ENCODE results near the gene PIH1D1.
A peak's percentile ranks its signal among the peaks of the same experiment; 100 is the strongest.
"Not testable (repeated sequence)": the region's sequence is repeated elsewhere in the genome, so short reads cannot be mapped to it uniquely, and the experiment has no call there.

Gene PIH1D1

GRCh38 chr19:49475995-49476880 is 24.6 kb upstream of the PIH1D1 start:
- H3K27ac ChIP-seq (ENCODE audit: low read length): no peak overlapping the region
- no peak overlapping the region for H3K4me3 ChIP-seq (ENCODE audit: low read length)

GRCh38 chr19:49475191-49475917 is 23.7 kb upstream of the PIH1D1 start:
- H3K27ac ChIP-seq (ENCODE audit: low read length): no peak overlapping the region
- peaks cover 1% of the 10 kb centered on the region for H3K36me3 ChIP-seq (ENCODE audit: control insufficient read depth, low read depth, low read length)
- peaks cover 3% of the 10 kb centered on the region for H3K4me1 ChIP-seq (ENCODE audit: control insufficient read depth, low read depth, low read length)
- no peak overlapping the region for H3K9ac ChIP-seq (ENCODE audit: low read length)
- H3K9me3 ChIP-seq (ENCODE audit: control insufficient read depth, low read depth, low read length): no peaks in the 10 kb centered on the region
- H3K27me3 ChIP-seq (ENCODE audit: control insufficient read depth, insufficient read depth, low read length): peaks cover 10% of the 10 kb centered on the region
- H3K4me3 ChIP-seq (ENCODE audit: low read length): no peak overlapping the region

More at GRCh38 chr19:49475995-49476880, 24.6 kb upstream of the PIH1D1 start:
- Histone ChIP-seq H3K9me3 (ENCODE audit: control insufficient read depth, low read depth, low read length) (no peaks in the 10 kb centered on the region), H3K4me1 (ENCODE audit: control insufficient read depth, low read depth, low read length) (peaks cover 3% of the 10 kb centered on the region), H3K27me3 (ENCODE audit: control insufficient read depth, insufficient read depth, low read length) (peaks cover 10% of the 10 kb centered on the region), H3K36me3 (ENCODE audit: control insufficient read depth, low read depth, low read length) (no peaks in the 10 kb centered on the region), H3K9ac (ENCODE audit: low read length) (no peak overlapping the region)

GRCh38 chr19:49474542-49474924 is 22.9 kb upstream of the PIH1D1 start:
- Histone ChIP-seq H3K4me3 (ENCODE audit: low read length) (no peak overlapping the region), H3K9ac (ENCODE audit: low read length) (no peak overlapping the region), H3K27me3 (ENCODE audit: control insufficient read depth, insufficient read depth, low read length) (peaks cover 10% of the 10 kb centered on the region), H3K27ac (ENCODE audit: low read length) (no peak overlapping the region), H3K9me3 (ENCODE audit: control insufficient read depth, low read depth, low read length) (no peaks in the 10 kb centered on the region), H3K36me3 (ENCODE audit: control insufficient read depth, low read depth, low read length) (peaks cover 8% of the 10 kb centered on the region), H3K4me1 (ENCODE audit: control insufficient read depth, low read depth, low read length) (peaks cover 3% of the 10 kb centered on the region)

- no peak within 1 kb of the TSS for H3K27ac ChIP-seq (ENCODE audit: low read length)
- H3K9me3 ChIP-seq (ENCODE audit: control insufficient read depth, low read depth, low read length): no peaks in the 10 kb centered on the region
- H3K4me1 ChIP-seq (ENCODE audit: control insufficient read depth, low read depth, low read length): peaks cover 3% of the 10 kb centered on the region
- no peak within 1 kb of the TSS for H3K9ac ChIP-seq (ENCODE audit: low read length)
- peak within 1 kb of the TSS; percentile 26 for H3K4me3 ChIP-seq (ENCODE audit: low read length)
- peaks cover 10% of the 10 kb centered on the region for H3K27me3 ChIP-seq (ENCODE audit: control insufficient read depth, insufficient read depth, low read length)
- peaks cover 8% of the 10 kb centered on the region for H3K36me3 ChIP-seq (ENCODE audit: control insufficient read depth, low read depth, low read length)
Observed at GRCh38 chr19:49473868-49474541, 22.4 kb upstream of the PIH1D1 start, which contains the start of gene FLT3LG. Gene FLT3LG, plus strand, starts transcription at chr19:49474215. Its CDS starts 425 bp downstream, at chr19:49474640.

GRCh38 chr19:49473501-49473867 is 21.9 kb upstream of the PIH1D1 start:
- not testable (repeated sequence) for H3K27ac ChIP-seq (ENCODE audit: low read length); H3K4me1 ChIP-seq (ENCODE audit: control insufficient read depth, low read depth, low read length); H3K27me3 ChIP-seq (ENCODE audit: control insufficient read depth, insufficient read depth, low read length); H3K9me3 ChIP-seq (ENCODE audit: control insufficient read depth, low read depth, low read length); H3K36me3 ChIP-seq (ENCODE audit: control insufficient read depth, low read depth, low read length); H3K9ac ChIP-seq (ENCODE audit: low read length); H3K4me3 ChIP-seq (ENCODE audit: low read length)

- peaks cover 10% of the 10 kb centered on the region for H3K27me3 ChIP-seq (ENCODE audit: control insufficient read depth, insufficient read depth, low read length)
- H3K4me3 ChIP-seq (ENCODE audit: low read length): no peak overlapping the region
- H3K9me3 ChIP-seq (ENCODE audit: control insufficient read depth, low read depth, low read length): no peaks in the 10 kb centered on the region
- peaks cover 8% of the 10 kb centered on the region for H3K4me1 ChIP-seq (ENCODE audit: control insufficient read depth, low read depth, low read length)
- H3K9ac ChIP-seq (ENCODE audit: low read length): no peak overlapping the region
- H3K36me3 ChIP-seq (ENCODE audit: control insufficient read depth, low read depth, low read length): peaks cover 8% of the 10 kb centered on the region
- H3K27ac ChIP-seq (ENCODE audit: low read length): no peak overlapping the region
Observed at GRCh38 chr19:49472936-49473335, 21.3 kb upstream of the PIH1D1 start.

- no peak overlapping the region for H3K9ac ChIP-seq (ENCODE audit: low read length)
- H3K4me3 ChIP-seq (ENCODE audit: low read length): no peak overlapping the region
- H3K27ac ChIP-seq (ENCODE audit: low read length): no peak overlapping the region
Observed at GRCh38 chr19:49470615-49470978, 19.0 kb upstream of the PIH1D1 start.

GRCh38 chr19:49469828-49470614 is 18.4 kb upstream of the PIH1D1 start:
- peaks cover 6% of the 10 kb centered on the region for H3K27me3 ChIP-seq (ENCODE audit: control insufficient read depth, insufficient read depth, low read length)
- peaks cover 5% of the 10 kb centered on the region for H3K4me1 ChIP-seq (ENCODE audit: control insufficient read depth, low read depth, low read length)
- H3K36me3 ChIP-seq (ENCODE audit: control insufficient read depth, low read depth, low read length): peaks cover 8% of the 10 kb centered on the region
- no peaks in the 10 kb centered on the region for H3K9me3 ChIP-seq (ENCODE audit: control insufficient read depth, low read depth, low read length)
- H3K9ac ChIP-seq (ENCODE audit: low read length): no peak overlapping the region
- H3K27ac ChIP-seq (ENCODE audit: low read length): no peak overlapping the region
- no peak overlapping the region for H3K4me3 ChIP-seq (ENCODE audit: low read length)

More at GRCh38 chr19:49470615-49470978, 19.0 kb upstream of the PIH1D1 start:
- peaks cover 10% of the 10 kb centered on the region for H3K27me3 ChIP-seq (ENCODE audit: control insufficient read depth, insufficient read depth, low read length)
- H3K4me1 ChIP-seq (ENCODE audit: control insufficient read depth, low read depth, low read length): peaks cover 5% of the 10 kb centered on the region
- H3K9me3 ChIP-seq (ENCODE audit: control insufficient read depth, low read depth, low read length): no peaks in the 10 kb centered on the region
- H3K36me3 ChIP-seq (ENCODE audit: control insufficient read depth, low read depth, low read length): peaks cover 8% of the 10 kb centered on the region

- Histone ChIP-seq H3K27me3 (ENCODE audit: control insufficient read depth, insufficient read depth, low read length) (no peaks in the 10 kb centered on the region), H3K9me3 (ENCODE audit: control insufficient read depth, low read depth, low read length) (no peaks in the 10 kb centered on the region), H3K27ac (ENCODE audit: low read length) (peak overlapping the region; percentile 59), H3K4me1 (ENCODE audit: control insufficient read depth, low read depth, low read length) (peaks cover 5% of the 10 kb centered on the region), H3K36me3 (ENCODE audit: control insufficient read depth, low read depth, low read length) (peaks cover 8% of the 10 kb centered on the region), H3K4me3 (ENCODE audit: low read length) (no peak overlapping the region), H3K9ac (ENCODE audit: low read length) (peak overlapping the region; percentile 48)
Observed at GRCh38 chr19:49468746-49469447, 17.3 kb upstream of the PIH1D1 start.

- H3K9ac ChIP-seq (ENCODE audit: low read length): peak overlapping the region; percentile 48
- H3K27me3 ChIP-seq (ENCODE audit: control insufficient read depth, insufficient read depth, low read length): no peaks in the 10 kb centered on the region
- H3K27ac ChIP-seq (ENCODE audit: low read length): no peak overlapping the region
- H3K4me1 ChIP-seq (ENCODE audit: control insufficient read depth, low read depth, low read length): peaks cover 5% of the 10 kb centered on the region
- H3K36me3 ChIP-seq (ENCODE audit: control insufficient read depth, low read depth, low read length): peaks cover 8% of the 10 kb centered on the region
- H3K4me3 ChIP-seq (ENCODE audit: low read length): no peak overlapping the region
- no peaks in the 10 kb centered on the region for H3K9me3 ChIP-seq (ENCODE audit: control insufficient read depth, low read depth, low read length)
Observed at GRCh38 chr19:49468199-49468598, 16.6 kb upstream of the PIH1D1 start.
